GM18508 (cell line): ENCODE data around the gene CALU.

ENCODE experiments used
- ATAC-seq: cut with Tn5 transposase; IDR thresholded peaks from one replicate; pipeline ENCODE4 v1.9.1; 2021; ENCODE audit warnings: moderate number of reproducible peaks; ENCODE audit not compliant: insufficient read depth, unreplicated experiment

The CALU gene

GRCh38 chr7:128744366-128744905 is 5.3 kb downstream of the CALU start:
- no peak for ATAC-seq

- ATAC-seq: no peak
Measured at GRCh38 chr7:128745706-128746105, 6.5 kb downstream of the CALU start.

- ATAC-seq: no peak
Measured at GRCh38 chr7:128747327-128748079, 8.3 kb downstream of the CALU start.

GRCh38 chr7:128752251-128752650 is 13.1 kb downstream of the CALU start:
- ATAC-seq: no peak

GRCh38 chr7:128755075-128755818 is 16.1 kb downstream of the CALU start:
- no peak for ATAC-seq

GRCh38 chr7:128755819-128756476 is 16.8 kb downstream of the CALU start:
- ATAC-seq: no peak

GRCh38 chr7:128757203-128757602 is 18.0 kb downstream of the CALU start:
- no peak for ATAC-seq

GRCh38 chr7:128758553-128758952 is 19.4 kb downstream of the CALU start:
- ATAC-seq: no peak

GRCh38 chr7:128759242-128759641 is 20.1 kb downstream of the CALU start:
- ATAC-seq: no peak

GRCh38 chr7:128763541-128763940 is 24.4 kb downstream of the CALU start:
- ATAC-seq: no peak

GRCh38 chr7:128767475-128768110 is 28.4 kb downstream of the CALU start:
- ATAC-seq: no peak

GRCh38 chr7:128770233-128770632 is 31.1 kb downstream of the CALU start:
- no peak for ATAC-seq

GRCh38 chr7:128773604-128774003 is 34.4 kb downstream of the CALU start:
- ATAC-seq: no peak

- ATAC-seq: no peak
Measured at GRCh38 chr7:128774029-128774689, 35.0 kb downstream of the CALU start.

- ATAC-seq: no peak
Measured at GRCh38 chr7:128774921-128775320, 35.8 kb downstream of the CALU start.

- no peak for ATAC-seq
Measured at GRCh38 chr7:128775744-128776474, 36.8 kb downstream of the CALU start, which contains the start of gene OPN1SW. Gene OPN1SW (minus strand): TSS chr7:128775794. CDS start chr7:128775781, 13 bp downstream.

- ATAC-seq: no peak
Measured at GRCh38 chr7:128777156-128778123, 38.3 kb downstream of the CALU start.

GRCh38 chr7:128778946-128779345 is 39.8 kb downstream of the CALU start:
- no peak for ATAC-seq
